Lung (tissue), 12 donors: Measurements from ENCODE around the gene GMEB2. TPM values are rescaled to one million over a fixed set of nuclear protein-coding genes. Genes with fewer than 3 reads are reported as not detected.

Source experiments
- ATAC-seq: fragments of 200-7000 bp; cut with Tn5 transposase; one replicate; pipeline ENCODE4 v1.9.1; 2020; ENCODE audit warnings: moderate number of reproducible peaks; ENCODE audit not compliant: insufficient read depth, low FRiP score
- DNase-seq, 3 donors: peaks; one replicate each; pipeline ENCODE4 v3.0.0-alpha.2; 2013 to 2017
- H3K27ac ChIP-seq, 2 donors: one replicate each; pipeline ENCODE4 v1.5.1; 2013; ENCODE audit warnings: mild to moderate bottlenecking in 2 of 2, moderate library complexity in 2 of 2, control low read depth in 1 of 2, inconsistent platforms in 1 of 2, low read depth in 1 of 2, low read length in 1 of 2
- H3K27me3 ChIP-seq, 3 donors: one replicate each; pipeline ENCODE4 v1.5.1; 2013; ENCODE audit warnings: low read length in 2 of 3; ENCODE audit not compliant: control insufficient read depth in 3 of 3, insufficient read depth in 3 of 3
- H3K36me3 ChIP-seq, 4 donors: one replicate each; pipeline ENCODE4 v1.5.1; 2013; ENCODE audit warnings: low read length in 4 of 4, mild to moderate bottlenecking in 1 of 4, moderate library complexity in 1 of 4; ENCODE audit not compliant: control insufficient read depth in 4 of 4, insufficient read depth in 4 of 4
- H3K4me1 ChIP-seq, 5 donors: one replicate each; pipeline ENCODE4 v1.5.1; 2013; ENCODE audit warnings: low read length in 5 of 5, mild to moderate bottlenecking in 2 of 5, moderate library complexity in 1 of 5; ENCODE audit not compliant: control insufficient read depth in 5 of 5, insufficient read depth in 5 of 5
- H3K4me3 ChIP-seq: one replicate; pipeline ENCODE4 v1.5.1; 2013; ENCODE audit warnings: mild to moderate bottlenecking, control low read depth, moderate library complexity
- H3K9ac ChIP-seq, 2 donors: one replicate each; pipeline ENCODE4 v1.5.1; 2013; ENCODE audit warnings: low read length in 2 of 2, control low read depth in 1 of 2; ENCODE audit not compliant: insufficient read depth in 1 of 2
- H3K9me3 ChIP-seq, 4 donors: one replicate each; pipeline ENCODE4 v1.5.1; 2013; ENCODE audit warnings: low read length in 3 of 4, mild to moderate bottlenecking in 1 of 4, moderate library complexity in 1 of 4; ENCODE audit not compliant: control insufficient read depth in 4 of 4, insufficient read depth in 3 of 4
- CTCF ChIP-seq: IDR thresholded peaks from 2 replicates; pipeline ENCODE4 v1.5.1; 2012; ENCODE audit warnings: mild to moderate bottlenecking; ENCODE audit errors: control extremely low read depth, extremely low read depth
- WGBS, 2 donors: extraction: QIAGEN DNeasy Blood & Tissue Kit; methylation state at CpG; one replicate each; pipeline ENCODE4 v1.1.7; 2013; 5-methylcytosine and 5-hydroxymethylcytosine counted together
- polyA plus RNA-seq, 2 donors: library from polyadenylated mRNA; stranded (reverse); fragments of 200-250 nt; gene quantifications; one replicate each; pipeline ENCODE4 v1.2.1, GENCODE V29; 2013
- total RNA-seq, 2 donors: library from RNA; depleted of rRNA in 1 of 2; stranded (reverse); fragments of >200 nt in 1 of 2; gene quantifications; one replicate each; pipeline ENCODE4 v1.2.1, GENCODE V29; 2014 to 2021
- donor health status: control.
- donor health status: control.
- donor health status: Bipolar disorder and iron deficiency.
- donor health status: healthy.
- donor health status: DM: yes; HTN: yes; CAD: no.

The GMEB2 gene
- total and polyA plus RNA-seq, 4 donors: 7.6 to 12.9 (median 10.3) TPM

GRCh38 chr20:63578224-63579016 is 48.5 kb downstream of the GMEB2 start:
- WGBS, 2 donors: 79 to 82% methylated on average over 26 of the region's 26 CpGs
- TF ChIP-seq CTCF: no peak
- Histone ChIP-seq H3K36me3 (no peaks in the 10 kb centered on the region), H3K9me3 (no peaks in the 10 kb centered on the region), H3K9ac (no peak overlapping the region), H3K27me3 (peaks cover 0 to 10% (median 0%) of the 10 kb centered on the region in 3 donors), H3K27ac (no peak overlapping the region), H3K4me1 (peaks cover 0 to 7% (median 0%) of the 10 kb centered on the region in 5 donors), H3K4me3 (no peak overlapping the region)
- DNase-seq (no peak), ATAC-seq (no peak)

- H3K4me3 ChIP-seq: no peak overlapping the region
- no peaks in the 10 kb centered on the region for H3K36me3 ChIP-seq
- TF ChIP-seq CTCF: no peak
- no peak for DNase-seq
- no peaks in the 10 kb centered on the region for H3K9me3 ChIP-seq
- 71 to 87% methylated on average over 19 of the region's 19 CpGs for WGBS, 2 donors
- no peak overlapping the region for H3K9ac ChIP-seq
- no peak overlapping the region for H3K27ac ChIP-seq
- peaks cover 0 to 12% (median 0%) of the 10 kb centered on the region in 5 donors for H3K4me1 ChIP-seq
- no peak for ATAC-seq
- H3K27me3 ChIP-seq: peaks cover 0 to 10% (median 0%) of the 10 kb centered on the region in 3 donors
Measured at GRCh38 chr20:63577317-63577894, 49.5 kb downstream of the GMEB2 start.

DNA sequence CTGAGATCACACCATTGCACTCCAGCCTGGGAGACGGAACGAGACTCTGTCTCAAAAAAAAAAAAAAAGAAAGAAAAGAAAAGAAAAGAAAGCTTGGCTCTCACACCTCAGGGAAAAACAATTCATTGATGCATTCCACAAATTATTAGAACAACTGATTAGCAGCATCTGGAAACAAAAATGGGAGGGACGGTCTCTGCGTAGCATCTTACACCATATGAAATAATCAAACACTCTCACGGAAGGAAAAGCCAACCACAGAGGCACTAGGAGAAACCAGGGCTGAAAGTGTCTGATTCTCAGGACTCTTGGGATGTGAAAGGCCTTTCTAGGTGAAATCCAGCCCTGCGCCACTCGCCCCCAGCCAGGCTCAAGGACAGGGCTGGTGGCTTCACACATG is 50.6 kb downstream of the GMEB2 start:
- Histone ChIP-seq H3K9ac (no peak overlapping the region), H3K27me3 (peaks cover 0 to 10% (median 0%) of the 10 kb centered on the region in 3 donors), H3K27ac (no peak overlapping the region), H3K9me3 (no peaks in the 10 kb centered on the region), H3K4me3 (no peak overlapping the region), H3K36me3 (peaks cover 0 to 7% (median 0%) of the 10 kb centered on the region in 4 donors), H3K4me1 (peaks cover 0 to 17% (median 0%) of the 10 kb centered on the region in 5 donors)
- TF ChIP-seq CTCF: no peak
- DNase-seq (no peak), ATAC-seq (no peak)
- 89 to 94% methylated on average over 7 of the region's 7 CpGs for WGBS, 2 donors
